ENCODE results near the gene FETUB.

Gene FETUB

DNA sequence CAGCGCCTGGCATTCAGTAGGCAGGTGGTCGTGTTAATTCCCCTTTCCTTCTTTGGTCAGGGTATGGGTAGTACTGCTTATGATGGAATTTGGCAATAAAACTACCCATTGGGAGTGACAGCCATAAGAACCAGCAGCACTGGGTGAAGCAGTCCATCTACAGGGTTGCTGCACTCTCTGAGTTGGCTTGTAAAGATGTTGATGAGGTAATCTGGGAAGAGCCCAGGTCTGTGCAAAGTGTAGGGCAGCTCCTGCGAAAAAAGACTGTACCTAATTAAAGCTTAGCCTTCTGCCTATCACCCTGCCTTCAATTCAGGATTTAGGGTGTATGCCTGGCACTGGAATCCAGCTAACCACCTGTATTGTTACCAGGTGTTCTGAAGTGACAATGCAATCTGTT is 4.7 kb upstream of the FETUB start:
- DNase-seq (ENCODE audit: low read depth in 2 of 2), result no peak

DNA sequence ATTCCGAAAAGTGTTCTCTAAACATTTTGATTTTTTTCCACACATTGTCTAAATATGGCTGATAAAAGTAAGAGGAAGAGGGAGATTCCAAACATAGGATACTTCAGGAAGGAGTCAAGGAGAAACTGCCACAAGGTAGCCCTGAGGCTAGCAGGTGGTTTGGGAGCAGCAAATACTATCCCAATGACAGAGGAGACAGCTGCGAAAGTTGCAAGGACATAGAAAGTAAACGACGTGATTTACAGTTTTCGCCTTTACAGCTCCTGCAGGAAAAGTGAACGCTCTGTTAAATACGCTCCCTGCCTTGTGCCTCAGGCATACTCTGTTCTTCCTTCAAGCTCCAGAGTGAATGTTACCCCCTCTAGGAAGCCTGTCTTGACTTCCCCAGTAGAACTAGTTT is 3.7 kb upstream of the FETUB start:
- DNase-seq (ENCODE audit: low read depth in 2 of 2), result no peak

DNA sequence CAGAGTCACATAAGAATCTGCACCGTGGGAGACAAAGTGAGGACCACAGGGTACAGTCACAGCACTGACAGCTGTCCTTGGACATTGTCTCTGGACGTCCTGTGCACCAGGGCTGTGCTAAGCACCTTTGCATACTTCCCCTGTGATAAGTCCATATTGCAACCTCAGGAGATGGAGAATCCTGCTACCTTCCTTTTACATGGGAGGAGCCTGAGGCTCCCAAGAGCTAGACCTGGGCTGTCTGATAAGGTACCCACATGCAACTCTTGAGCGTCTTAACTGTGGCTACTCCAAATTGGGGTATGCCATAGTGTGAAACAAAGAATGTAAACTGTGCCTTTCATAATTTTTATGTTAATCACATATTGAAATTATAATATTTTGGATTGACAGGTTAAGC is 2.5 kb upstream of the FETUB start:
- DNase-seq (ENCODE audit: low read depth in 2 of 2), result no peak

DNA sequence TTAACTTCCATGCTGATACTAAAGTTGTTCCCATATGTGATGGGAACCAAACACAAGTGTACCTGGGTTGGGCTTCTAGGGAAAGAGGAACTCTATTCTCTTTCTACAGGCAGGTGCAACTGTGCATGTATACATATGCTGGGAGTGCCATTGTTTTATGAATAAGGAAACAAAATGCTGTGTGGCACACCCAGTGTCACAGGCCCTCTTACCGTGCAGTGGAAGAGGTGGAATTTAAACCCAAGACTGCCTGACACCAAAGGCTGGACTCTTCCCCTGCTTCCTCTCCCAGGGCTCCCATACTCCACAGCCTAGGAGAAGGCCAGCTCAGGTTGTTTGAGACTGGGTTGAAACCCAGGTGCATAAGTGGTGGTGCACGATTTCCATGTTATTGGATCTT is 1.9 kb upstream of the FETUB start:
- no peak for DNase-seq (ENCODE audit: low read depth in 2 of 2)

DNA sequence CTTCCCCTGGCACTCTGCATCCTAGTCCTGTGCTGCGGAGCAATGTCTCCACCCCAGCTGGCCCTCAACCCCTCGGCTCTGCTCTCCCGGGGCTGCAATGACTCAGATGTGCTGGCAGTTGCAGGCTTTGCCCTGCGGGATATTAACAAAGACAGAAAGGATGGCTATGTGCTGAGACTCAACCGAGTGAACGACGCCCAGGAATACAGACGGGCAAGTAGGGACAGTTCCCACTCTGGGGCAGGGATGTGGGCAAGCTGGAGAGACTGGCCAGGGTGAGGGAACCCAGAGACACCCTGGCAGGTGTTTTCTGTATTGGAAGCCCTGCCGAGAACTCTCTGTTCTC is 247 bp downstream of the FETUB start:
- DNase-seq (ENCODE audit: low read depth in 2 of 2), result no peak

DNA sequence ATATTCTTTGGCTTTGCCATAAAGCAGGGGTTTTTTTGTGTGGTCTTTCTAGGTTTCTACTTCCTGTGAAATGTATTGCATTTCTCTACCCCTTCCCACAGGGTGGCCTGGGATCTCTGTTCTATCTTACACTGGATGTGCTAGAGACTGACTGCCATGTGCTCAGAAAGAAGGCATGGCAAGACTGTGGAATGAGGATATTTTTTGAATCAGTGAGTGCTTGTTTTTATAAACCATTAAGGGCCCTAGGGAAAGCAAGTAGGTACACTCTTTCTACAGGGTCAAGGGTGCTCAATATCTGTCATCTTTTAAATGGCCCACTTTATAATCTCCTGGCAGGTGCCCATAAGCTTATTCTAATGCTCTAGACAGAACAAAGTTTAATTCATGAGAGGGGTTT is 730 bp downstream of the FETUB start:
- DNase-seq (ENCODE audit: low read depth in 2 of 2), result no peak

DNA sequence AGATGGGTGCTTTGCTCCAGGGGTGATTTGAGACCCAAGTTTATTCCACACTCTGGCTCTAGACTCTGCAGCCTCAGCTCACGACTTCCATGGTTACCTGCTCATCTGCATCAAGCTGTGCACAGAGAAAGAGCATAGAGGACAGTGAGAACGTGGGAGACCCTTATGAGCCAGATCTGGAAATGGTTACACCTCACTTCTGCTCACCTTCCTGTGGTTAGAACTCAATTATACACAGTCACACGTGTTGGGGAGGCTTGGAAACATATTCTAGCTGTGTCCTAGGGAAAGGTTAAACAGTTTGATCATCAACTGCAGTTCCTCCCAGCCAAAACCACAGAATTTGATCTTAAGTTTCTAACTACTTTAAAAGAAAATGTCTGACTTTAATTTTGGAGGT is 1.8 kb downstream of the FETUB start:
- DNase-seq (ENCODE audit: low read depth in 2 of 2), result no peak

DNA sequence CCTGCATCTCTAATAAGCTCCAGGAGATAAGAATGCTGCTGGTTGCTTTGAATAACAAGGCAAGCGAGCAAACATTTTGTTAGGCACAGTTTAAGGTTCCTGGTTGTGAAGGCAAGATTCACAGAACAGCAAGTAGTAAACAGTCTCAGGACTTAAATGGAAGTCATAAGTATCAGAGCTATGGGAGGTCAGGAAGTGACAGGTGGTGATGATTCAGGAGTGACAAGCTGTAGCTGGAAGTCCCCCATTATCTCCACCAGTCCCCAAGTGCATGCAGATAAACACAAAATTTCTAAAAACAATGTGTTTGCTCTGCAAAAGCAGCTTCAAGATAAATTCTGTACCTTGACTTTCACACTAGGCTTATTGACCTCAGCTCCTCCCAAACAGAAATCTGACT is 3.3 kb downstream of the FETUB start:
- DNase-seq (ENCODE audit: low read depth in 2 of 2), result no peak

DNA sequence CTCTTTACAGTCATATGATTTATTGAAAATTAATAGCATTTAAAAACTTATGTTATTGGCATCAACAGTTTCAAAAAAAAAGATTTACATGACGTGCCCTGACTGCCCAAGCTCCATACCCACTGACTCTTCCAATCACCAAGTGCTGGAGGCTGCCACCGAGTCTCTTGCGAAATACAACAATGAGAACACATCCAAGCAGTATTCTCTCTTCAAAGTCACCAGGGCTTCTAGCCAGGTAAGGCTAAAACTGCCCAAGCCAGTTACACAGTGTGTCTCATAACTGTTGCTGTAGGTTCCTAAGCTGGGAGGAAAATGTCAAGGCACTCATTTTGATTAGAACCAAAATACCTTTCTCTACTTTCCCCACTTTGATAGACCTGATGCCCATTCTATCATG is 4.5 kb downstream of the FETUB start:
- DNase-seq (ENCODE audit: low read depth in 2 of 2), result no peak

DNA sequence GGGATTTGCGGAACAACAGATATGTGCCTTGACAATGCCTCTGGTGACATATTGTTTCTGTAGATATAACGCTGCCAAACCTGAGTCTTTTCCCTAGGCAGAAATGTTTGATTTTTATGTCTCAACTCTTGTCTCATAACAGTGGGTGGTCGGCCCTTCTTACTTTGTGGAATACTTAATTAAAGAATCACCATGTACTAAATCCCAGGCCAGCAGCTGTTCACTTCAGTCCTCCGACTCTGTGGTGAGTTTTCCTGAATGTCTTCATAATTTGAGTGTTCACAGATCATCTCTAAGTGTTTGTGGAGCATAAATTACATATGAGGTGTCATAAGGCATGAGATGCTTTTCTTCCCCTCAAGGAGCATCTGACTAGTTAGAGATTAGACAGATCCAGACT is 5.9 kb downstream of the FETUB start:
- no peak for DNase-seq (ENCODE audit: low read depth in 2 of 2)

DNA sequence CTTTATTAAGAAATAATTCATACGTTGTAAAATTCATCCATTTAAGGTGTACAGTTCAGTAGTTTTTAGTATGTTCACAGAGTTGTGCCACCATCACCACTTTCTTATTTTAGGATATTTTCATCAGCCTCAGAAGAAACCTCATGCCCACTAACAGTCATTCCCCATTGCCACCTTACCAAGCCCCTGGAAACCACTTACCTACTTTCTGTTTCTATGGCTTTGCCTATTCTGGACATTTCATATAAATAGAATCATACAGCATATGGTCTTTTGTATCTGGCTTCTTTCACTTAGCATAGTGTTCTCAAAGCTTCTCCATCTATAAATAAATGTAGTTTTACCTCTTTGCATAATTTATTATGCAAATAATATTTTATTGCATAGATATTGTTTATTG is 6.6 kb downstream of the FETUB start:
- no peak for DNase-seq (ENCODE audit: low read depth in 2 of 2)

DNA sequence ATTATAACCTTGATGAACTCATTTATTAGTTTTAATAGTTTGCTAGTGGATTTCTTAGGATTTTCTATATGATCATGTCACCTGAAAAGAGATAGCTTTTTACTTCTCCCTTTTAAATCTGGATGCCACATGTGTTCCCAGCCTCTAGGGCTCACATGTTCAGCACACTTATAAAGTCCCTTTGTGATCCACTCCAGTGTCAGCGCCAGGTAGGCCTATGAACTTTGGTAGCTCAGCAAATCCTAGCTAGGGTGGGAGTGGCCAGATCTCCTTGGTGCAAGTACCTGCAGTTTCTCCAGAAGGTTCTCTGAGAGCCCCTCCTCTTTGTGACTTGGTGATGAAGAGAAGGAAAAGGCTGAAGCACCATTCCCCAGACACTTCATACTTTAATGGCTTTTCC is 8.7 kb downstream of the FETUB start:
- DNase-seq (ENCODE audit: low read depth in 2 of 2), result no peak

DNA sequence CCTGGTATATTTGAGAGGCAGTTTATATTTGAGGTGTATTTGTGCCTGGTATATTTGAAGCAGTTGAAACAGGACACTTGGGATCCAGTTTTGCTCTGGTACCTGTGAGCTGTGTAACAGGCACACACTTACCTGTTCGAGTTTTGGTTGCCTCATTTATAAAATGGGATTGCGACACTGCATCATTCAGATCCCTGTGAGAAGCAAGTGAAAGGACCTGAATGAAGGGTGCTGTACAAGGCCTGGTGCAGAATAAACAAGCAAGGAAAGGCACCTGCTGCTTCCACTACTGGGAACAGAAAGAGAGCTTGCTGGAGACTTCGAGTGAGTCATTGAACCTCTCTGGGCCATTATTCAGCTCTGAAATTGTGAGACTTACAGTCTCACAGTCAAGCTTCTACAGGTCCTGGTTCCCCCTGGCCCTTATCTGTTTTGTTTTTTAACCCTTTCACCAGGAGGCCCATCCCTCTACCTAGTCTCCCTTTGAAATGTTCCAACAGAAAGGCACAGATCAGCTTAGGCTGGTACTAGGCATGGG is 11.5 kb downstream of the FETUB start:
- DNase-seq (ENCODE audit: low read depth in 2 of 2), result no peak

DNA sequence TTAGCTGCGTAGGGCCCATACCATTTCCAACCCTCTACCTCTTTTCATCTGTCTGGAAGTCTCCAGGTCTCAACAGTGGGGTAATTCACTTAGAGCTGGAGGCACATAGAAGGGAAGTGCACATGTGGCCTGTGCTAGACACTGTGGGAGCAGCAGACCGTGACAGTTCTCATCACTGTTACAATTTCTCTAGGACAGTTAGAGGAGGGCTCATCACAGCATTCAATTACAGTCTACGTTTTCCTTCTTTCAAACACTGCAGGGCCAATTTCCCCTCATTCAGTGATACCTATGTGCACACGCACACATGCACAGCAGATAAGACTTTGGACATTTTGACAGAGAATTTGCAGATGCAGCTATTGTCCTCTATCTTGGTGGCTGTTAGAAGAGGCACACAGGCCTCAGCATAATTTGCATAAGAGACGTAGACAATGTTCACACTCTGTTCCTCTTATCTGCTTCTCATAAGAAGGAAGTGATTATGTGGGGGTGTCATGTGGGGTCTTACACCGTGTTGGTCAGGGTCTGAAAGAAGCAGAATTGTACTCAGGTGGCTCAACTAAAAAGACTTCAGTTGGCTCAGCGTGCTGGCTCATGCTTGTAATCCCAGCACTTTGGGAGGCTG is 13.0 kb downstream of the FETUB start:
- DNase-seq (ENCODE audit: low read depth in 2 of 2), result no peak

DNA sequence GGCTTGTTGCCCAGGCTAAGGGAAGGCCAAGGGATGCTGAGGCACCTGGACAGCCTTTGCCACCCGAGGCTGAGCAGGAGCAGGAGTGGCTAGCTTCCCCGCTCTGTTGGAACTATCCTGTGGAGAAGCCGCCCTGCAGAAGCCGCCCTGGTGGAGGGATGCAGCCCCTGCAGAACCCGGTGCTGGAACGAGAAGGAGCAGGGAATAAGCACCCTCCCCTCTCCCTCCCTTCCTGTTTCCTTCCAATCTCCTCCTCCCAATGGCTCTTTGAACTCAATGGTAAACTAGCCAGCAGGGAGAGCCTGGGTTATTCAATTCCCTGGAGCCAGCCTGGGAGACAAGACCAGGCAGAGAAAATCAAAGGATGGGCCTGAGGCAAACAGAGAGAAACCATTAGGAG is 13.8 kb downstream of the FETUB start:
- no peak for DNase-seq (ENCODE audit: low read depth in 2 of 2)

DNA sequence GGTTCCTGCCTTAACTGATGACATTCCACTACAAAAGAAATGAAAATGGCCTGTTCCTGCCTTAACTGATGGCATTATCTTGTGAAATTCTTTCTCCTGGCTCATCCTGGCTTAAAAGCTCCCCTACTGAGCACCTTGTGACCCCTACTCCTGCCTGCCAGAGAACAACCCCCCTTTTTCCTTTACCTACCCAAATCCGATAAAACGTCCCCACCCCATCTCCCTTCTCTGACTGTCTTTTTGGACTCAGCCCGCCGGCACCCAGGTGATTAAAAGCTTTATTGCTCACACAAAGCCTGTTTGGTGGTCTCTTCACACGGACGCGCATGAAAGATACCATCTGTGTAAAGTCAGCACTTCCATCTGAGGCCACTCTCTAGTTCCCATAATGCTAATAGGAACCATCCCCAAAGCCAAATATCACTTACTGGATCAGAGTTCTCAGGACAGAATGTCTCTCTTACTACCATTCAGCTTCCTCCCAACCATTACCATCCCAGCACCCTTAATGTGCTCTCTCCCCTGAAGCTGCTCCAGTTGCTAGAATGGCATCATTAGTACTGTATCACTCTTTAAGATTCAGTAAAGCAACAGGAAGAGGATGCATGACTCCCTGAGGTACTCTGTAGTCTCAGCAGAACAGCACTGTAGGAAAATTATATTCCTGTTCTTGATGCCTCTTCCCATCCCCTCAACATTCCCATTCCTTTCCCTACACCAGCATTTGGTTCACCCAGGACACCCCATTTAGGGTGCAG is 23.3 kb downstream of the FETUB start:
- DNase-seq (ENCODE audit: low read depth in 2 of 2), result no peak

DNA sequence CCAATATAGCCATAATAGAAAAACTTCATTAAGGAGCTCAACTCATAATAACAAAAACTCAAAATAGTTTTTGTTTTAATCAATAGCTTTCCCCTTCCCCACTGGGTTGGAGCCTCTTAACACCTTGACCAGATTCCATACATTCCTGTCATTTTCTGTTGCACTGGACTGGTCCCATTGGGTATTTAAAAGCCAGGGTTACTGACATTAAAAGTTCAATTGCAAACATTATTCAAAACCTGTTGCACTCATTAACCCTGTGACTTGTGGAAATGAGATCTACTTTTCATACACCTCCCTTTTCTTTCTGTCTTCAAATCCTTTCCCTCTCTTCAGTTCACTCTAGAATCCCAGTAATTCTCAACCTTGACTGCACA is 23.9 kb downstream of the FETUB start:
- DNase-seq (ENCODE audit: low read depth in 2 of 2), result no peak

DNA sequence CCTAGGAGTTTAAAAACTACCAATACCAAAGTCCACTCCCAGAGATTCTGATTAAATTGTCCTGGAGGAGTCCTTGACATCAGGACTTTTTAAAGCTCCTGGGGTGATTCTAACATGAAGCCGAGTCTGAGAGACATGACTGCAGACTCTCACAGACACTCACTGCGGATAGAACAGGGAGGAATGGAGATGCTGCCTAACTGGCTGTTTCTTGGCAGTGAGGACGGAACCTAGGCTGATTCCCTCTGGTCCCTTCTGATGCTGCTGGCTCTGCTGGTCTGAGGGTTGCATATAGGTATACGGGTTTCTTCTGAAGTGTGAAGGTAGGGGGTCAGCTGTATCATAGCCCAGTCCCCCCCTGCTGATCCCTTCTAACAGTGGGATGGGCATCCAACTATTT is 24.3 kb downstream of the FETUB start:
- no peak for DNase-seq (ENCODE audit: low read depth in 2 of 2)

DNA sequence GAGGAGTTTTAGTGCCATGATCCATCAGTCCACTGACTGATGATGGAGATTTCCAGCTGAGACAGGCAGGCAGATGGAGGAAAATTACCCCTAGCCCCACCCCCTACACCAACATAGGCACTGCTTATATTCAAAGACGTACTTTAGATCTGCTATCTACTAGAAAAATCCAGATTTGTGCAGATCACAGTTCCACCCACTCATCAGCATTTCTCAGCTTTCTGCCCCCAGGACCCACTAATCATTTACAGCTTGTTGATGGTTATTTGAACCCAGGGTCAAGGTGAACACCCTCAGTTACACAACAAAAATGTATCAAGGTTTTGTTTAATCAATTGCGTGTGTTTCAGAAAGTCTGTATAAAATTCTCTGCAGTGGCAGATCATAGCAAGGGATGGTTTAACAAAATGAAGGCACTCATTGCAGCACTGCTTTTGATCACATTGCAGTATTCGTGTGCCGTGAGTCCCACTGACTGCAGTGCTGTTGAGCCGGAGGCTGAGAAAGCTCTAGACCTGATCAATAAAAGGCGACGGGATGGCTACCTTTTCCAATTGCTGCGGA is 25.5 kb downstream of the FETUB start, which contains the start of gene HRG:
TSS of gene HRG (plus strand) at position 390 of the 564 bp plus-strand sequence. CDS start at position 408, 18 bp downstream.
- no peak for DNase-seq (ENCODE audit: low read depth in 2 of 2)

DNA sequence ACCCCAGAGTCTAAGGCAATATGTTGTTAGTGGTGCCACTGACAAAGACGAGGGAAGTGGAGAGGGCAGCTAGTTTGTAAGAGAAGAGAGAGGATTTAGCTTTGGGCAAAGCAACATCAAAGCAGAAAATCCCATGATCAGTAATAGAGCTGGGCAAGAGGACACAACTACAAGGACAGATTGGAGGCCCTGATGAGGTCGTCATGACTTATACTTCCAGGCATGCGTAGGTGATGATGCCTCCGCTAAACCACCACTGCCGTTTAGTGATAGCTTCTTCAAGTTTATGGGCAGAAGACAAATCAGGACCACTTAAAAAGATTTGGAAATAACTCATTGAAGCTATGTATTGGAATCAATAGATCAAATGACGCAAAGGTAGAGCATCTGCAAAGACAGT is 28.2 kb downstream of the FETUB start:
- DNase-seq (ENCODE audit: low read depth in 2 of 2), result no peak

DNA sequence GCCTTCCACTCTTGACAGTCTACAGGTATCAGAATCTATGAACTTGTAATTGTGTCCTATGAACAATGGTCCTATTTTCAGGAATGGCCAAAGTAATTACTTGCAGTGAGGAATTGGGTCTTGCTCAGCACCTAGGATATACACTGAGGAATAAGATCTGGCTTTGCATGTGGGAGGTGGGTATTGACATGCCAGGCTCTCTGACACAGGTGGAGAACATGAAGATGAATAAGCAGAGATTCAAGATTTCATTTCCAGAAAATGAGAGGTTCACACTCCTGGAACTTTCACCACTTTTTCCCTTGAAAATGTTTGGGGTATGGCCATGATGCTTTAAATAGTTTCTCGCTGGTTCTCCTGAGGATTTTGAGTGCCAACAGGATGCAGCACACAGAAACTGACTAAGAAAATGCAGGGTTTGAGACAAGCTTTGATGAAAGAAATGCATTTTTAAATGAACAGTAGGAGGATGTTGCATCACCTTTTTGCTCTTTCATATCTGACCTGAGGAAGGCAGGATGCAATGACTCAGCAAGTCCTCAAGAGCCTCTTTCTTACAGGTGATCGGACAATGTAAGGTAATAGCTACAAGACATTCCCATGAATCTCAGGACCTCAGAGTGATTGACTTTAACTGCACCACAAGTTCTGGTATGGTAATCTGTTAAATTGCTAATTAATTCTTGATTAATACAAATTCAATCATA is 29.3 kb downstream of the FETUB start:
- no peak for DNase-seq (ENCODE audit: low read depth in 2 of 2)

DNA sequence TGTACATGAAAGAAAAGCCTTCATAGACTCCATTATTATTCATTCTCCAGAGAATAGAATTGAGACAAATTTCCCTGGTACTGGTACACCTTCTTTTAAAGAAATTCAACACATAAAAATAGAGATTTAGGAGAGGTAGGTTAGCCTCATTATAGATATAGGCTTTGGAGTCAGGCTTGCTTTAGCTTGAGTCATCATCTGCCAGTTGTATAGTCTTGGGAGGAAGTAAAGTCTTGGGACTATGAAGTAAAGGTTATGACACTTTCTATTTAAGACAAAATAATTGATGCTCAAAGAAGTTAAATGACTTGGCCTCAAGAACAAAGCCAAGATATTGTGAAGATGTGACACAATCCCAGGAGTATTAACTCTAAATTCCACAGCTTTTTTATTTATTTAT is 30.0 kb downstream of the FETUB start:
- DNase-seq (ENCODE audit: low read depth in 2 of 2), result no peak

DNA sequence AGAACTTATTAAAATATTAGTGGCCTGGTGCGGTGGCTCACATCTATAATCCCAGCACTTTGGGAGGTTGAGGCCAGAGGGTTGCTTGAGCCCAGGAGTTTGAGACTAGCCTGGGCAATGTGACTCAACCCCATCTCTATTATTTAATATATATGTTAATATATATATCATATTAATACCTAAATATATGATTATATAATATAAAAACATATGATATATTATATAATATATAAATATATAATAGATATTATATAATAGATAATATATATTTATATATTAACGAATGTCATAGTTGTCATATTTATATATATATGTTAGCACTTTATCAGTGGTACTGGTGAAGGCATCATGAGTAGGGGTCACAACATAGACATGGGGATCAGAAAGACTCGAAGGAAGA is 30.9 kb downstream of the FETUB start:
- DNase-seq (ENCODE audit: low read depth in 2 of 2), result no peak
